Omental fat pad (tissue), 4 donors: ENCODE data around the gene NXPH2. TPM values are rescaled to one million over a fixed set of nuclear protein-coding genes. Genes with fewer than 3 reads are reported as not detected.

Source experiments
- ATAC-seq: fragments of 150-250 bp; one replicate; pipeline ENCODE4 v1.9.1; 2016; ENCODE audit warnings: mild to moderate bottlenecking, moderate library complexity; ENCODE audit not compliant: low FRiP score
- DNase-seq: peaks from one replicate; pipeline ENCODE4 v3.0.0-alpha.2; 2019; ENCODE audit warnings: low spot score
- CTCF ChIP-seq, 3 donors: fragments of 450-650 bp; IDR thresholded peaks; one replicate each; pipeline ENCODE4 v1.5.1; 2016 to 2017; ENCODE audit warnings: antibody characterized with exemption in 3 of 3, mild to moderate bottlenecking in 3 of 3, moderate library complexity in 2 of 3
- total RNA-seq, 4 donors: library from RNA; depleted of rRNA; stranded (reverse); fragments of >200 nt; gene quantifications; one replicate each; pipeline ENCODE4 v1.1.0, GENCODE V29; 2016

NXPH2 gene
- total RNA-seq, 4 donors from 2014 or later = 0.37 to 2.1 TPM; not detected in 2

- TF ChIP-seq CTCF (IDR thresholded peaks at IDR 0.05) = no peak
- no peak for ATAC-seq
These were observed 103.0 kb downstream of the NXPH2 start for GRCh38 chr2:138677221-138677620.

GRCh38 chr2:138676619-138677021, 103.6 kb downstream of the NXPH2 start:
- peak; percentile 77 for ATAC-seq
- TF ChIP-seq CTCF (IDR thresholded peaks at IDR 0.05) = no peak
- DNase-seq = no peak

More at GRCh38 chr2:138677221-138677620, 103.0 kb downstream of the NXPH2 start:
- no peak for DNase-seq

GRCh38 chr2:138671566-138671965, 108.6 kb downstream of the NXPH2 start:
- ATAC-seq = no peak
- no peak for DNase-seq
- TF ChIP-seq CTCF (IDR thresholded peaks at IDR 0.05) = no peak

GRCh38 chr2:138670734-138671133, 109.5 kb downstream of the NXPH2 start:
- DNase-seq (no peak), ATAC-seq (no peak)
- TF ChIP-seq CTCF (IDR thresholded peaks at IDR 0.05) = no peak

- ATAC-seq (no peak), DNase-seq (no peak)
- no peak for TF ChIP-seq CTCF (IDR thresholded peaks at IDR 0.05)
These were observed 114.3 kb downstream of the NXPH2 start for GRCh38 chr2:138665937-138666336.

- no peak for ATAC-seq
- TF ChIP-seq CTCF (IDR thresholded peaks at IDR 0.05) = no peak
- DNase-seq = no peak
These were observed 121.8 kb downstream of the NXPH2 start for GRCh38 chr2:138658187-138658894.

GRCh38 chr2:138654146-138654545, 126.0 kb downstream of the NXPH2 start:
- ATAC-seq (no peak), DNase-seq (no peak)
- TF ChIP-seq CTCF (IDR thresholded peaks at IDR 0.05) = no peak
